GM18526 (cell line): ENCODE measurements around the gene L3MBTL2.

ENCODE experiments used
- POLR2A ChIP-seq: IDR thresholded peaks from 3 replicates; pipeline ENCODE4 v1.6.1; 2011; ENCODE audit not compliant: insufficient read length; ENCODE audit errors: extremely low read depth

L3MBTL2 gene

GRCh38 chr22:41267958-41268357 lies 62.8 kb downstream of the L3MBTL2 start:
- no peak for TF ChIP-seq POLR2A

- TF ChIP-seq POLR2A: no peak
These were observed 66.7 kb downstream of the L3MBTL2 start for GRCh38 chr22:41271787-41272186.

DNA sequence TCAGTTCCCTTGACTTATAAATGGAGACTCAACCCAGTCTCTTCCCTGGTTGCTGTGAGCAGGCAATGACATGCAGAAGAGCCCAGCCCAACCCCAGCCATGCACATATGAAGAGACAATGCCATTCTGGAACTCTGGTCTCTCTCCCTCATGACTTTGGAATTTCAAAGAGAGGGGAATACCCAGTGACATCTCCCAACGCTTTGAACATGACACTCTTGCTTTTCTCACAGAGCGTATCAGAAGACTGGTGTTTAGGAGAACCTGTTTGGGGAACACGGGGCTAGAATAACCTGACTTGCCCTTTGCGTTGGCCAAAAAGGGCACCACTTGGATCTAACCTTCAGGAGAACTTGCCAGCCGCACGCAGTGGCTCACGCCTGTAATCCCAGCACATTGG lies 68.0 kb downstream of the L3MBTL2 start:
- TF ChIP-seq POLR2A: no peak

DNA sequence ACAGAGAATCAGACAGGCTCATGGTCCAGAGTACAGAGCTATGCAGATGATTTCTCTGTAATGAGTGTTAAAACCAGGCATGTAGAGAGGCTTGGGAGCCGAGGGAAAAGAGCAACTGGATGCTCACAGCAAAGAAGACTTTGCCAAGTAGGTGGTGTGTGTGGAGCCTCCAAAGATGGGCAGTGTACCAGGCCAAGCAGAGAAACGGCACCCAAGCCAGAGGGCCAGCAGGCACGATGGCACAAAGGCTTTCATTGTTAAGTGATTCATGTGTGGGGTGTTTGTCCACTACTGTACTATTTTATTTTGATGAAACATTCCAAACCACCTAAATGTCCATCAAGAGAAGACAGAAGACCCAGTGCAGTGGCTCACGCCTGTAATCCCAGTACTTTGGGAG lies 69.7 kb downstream of the L3MBTL2 start:
- no peak for TF ChIP-seq POLR2A

DNA sequence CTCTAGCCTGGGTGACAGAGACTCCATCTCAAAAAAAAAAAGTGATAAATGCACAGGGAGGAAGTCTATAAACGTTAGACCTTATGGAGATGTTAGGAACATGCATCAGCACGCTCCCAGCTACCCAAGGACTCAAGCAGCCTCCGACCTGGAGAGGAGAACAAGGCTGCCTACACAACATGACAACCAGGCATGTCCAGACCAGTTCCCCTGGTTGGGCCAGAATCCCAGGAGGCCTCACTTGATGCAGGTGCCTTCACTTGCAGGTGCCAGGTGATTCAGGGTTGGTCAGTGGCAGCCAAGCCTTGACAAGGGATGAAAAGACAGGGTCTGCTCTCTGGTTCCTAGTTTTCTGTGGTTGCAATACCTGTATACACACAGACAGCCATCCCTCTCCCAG lies 75.0 kb downstream of the L3MBTL2 start:
- no peak for TF ChIP-seq POLR2A

- TF ChIP-seq POLR2A: no peak
These were observed 75.7 kb downstream of the L3MBTL2 start for GRCh38 chr22:41280854-41281253.
